HepG2 (cell line): ENCODE measurements around the gene NCBP3. TPM values are rescaled to one million over a fixed set of nuclear protein-coding genes. Genes with fewer than 3 reads are reported as not detected.

Source experiments
- ATAC-seq: fragments of 200-7000 bp; cut with Tn5 transposase; 3 replicates; pipeline ENCODE4 v1.9.1; 2020; ENCODE audit warnings: mild to moderate bottlenecking, moderate library complexity
- BruUV-seq: library from RNA; stranded (reverse); fragments of 400-500 nt; replicated peaks from 2 replicates; lab custom pipeline; 2021; lab: Mats Ljungman, UMichigan
- CTCF ChIA-PET: fragments of 300-600 bp; formaldehyde crosslinking; extraction: SDS; loops from one replicate; lab custom pipeline; 2021; ENCODE audit warnings: low total read pairs, inconsistent platforms, low intra/inter-chr PET ratio; lab: Yijun Ruan, JAX
- POLR2A ChIA-PET: fragments of 350-600 bp; sonication (Branson Sonifier 250); formaldehyde crosslinking; loops from one replicate; lab custom pipeline; 2020; ENCODE audit warnings: antibody characterized with exemption, inconsistent platforms; lab: Yijun Ruan, JAX
- DNase-seq: peaks from one replicate; pipeline ENCODE4 v3.0.0-alpha.2; 2015; ENCODE audit warnings: low spot score
- FAIRE-seq: peaks from 3 replicates; lab custom pipeline; 2011; peaks lifted over from hg19 to GRCh38; lab: Jason Lieb, UNC
- H2AFZ ChIP-seq: one replicate; pipeline ENCODE4 v1.6.1; 2011; ENCODE audit warnings: low read length, inconsistent platforms
- H3K27ac ChIP-seq: fragments of 300-600 bp; 3 replicates; pipeline ENCODE4 v1.8.0; 2011; ENCODE audit warnings: mixed run types, mild to moderate bottlenecking, mixed read lengths, low read length, inconsistent platforms; ENCODE audit not compliant: insufficient read depth; ENCODE audit errors: extremely low read length
- H3K27me3 ChIP-seq, 2 experiments: fragments of 200-600 bp in 1 of 2; 2 replicates in 1 of 2; 3 replicates in 1 of 2; pipeline versions ENCODE4 v1.6.0 to v1.8.0; 2011; ENCODE audit warnings: low read length in 2 of 2, mild to moderate bottlenecking in 2 of 2, moderate library complexity in 2 of 2, inconsistent platforms in 1 of 2; ENCODE audit not compliant: insufficient read depth in 2 of 2, control insufficient read depth in 1 of 2
- H3K36me3 ChIP-seq, 2 experiments: fragments of 200-600 bp in 1 of 2; replicated peaks in 1 of 2; 2 replicates in 1 of 2; 3 replicates in 1 of 2; pipeline versions ENCODE4 v1.5.1 to v1.8.0; 2011; ENCODE audit warnings: low read length in 2 of 2, inconsistent platforms in 1 of 2; ENCODE audit not compliant: insufficient read depth in 2 of 2, control insufficient read depth in 1 of 2
- H3K4me1 ChIP-seq: 2 replicates; pipeline ENCODE4 v1.5.1; 2012; ENCODE audit warnings: low read length, inconsistent platforms; ENCODE audit not compliant: insufficient read depth
- H3K4me2 ChIP-seq: 2 replicates; pipeline ENCODE4 v1.6.0; 2011; ENCODE audit warnings: low read depth, low read length, inconsistent platforms
- H3K4me3 ChIP-seq, 3 experiments: fragments of 200-600 bp in 1 of 3; sonication (generic), shearing (Covaris generic) in 1 of 3; replicated peaks in 1 of 3; 2 replicates each; pipeline ENCODE4 v1.5.1; 2011 to 2016; ENCODE audit warnings: low read length in 3 of 3, inconsistent platforms in 2 of 3, low read depth in 2 of 3, mild to moderate bottlenecking in 2 of 3, control low read depth in 1 of 3, mixed read lengths in 1 of 3; ENCODE audit not compliant: insufficient read depth in 1 of 3
- H3K79me2 ChIP-seq: one replicate; pipeline ENCODE4 v1.6.1; 2011; ENCODE audit warnings: low read length, inconsistent platforms; ENCODE audit not compliant: insufficient read depth
- H3K9ac ChIP-seq: 2 replicates; pipeline ENCODE4 v1.6.0; 2011; ENCODE audit warnings: mild to moderate bottlenecking, low read depth, low read length, inconsistent platforms; ENCODE audit not compliant: insufficient read depth
- H3K9me3 ChIP-seq: 2 replicates; pipeline ENCODE4 v1.5.1; 2012; ENCODE audit warnings: mild to moderate bottlenecking, low read length
- H4K20me1 ChIP-seq: 2 replicates; pipeline ENCODE4 v1.6.0; 2011; ENCODE audit warnings: inconsistent platforms, mild to moderate bottlenecking, low read length, moderate library complexity; ENCODE audit not compliant: insufficient read depth
- BORCS8-MEF2B ChIP-seq: sonication (generic); formaldehyde crosslinking; IDR thresholded peaks from 2 replicates; pipeline ENCODE4 v1.8.0; 2022; ENCODE audit warnings: mild to moderate bottlenecking, missing genetic modification reagents
- HBP1 ChIP-seq: IDR thresholded peaks from 2 replicates; pipeline ENCODE4 v1.6.1; 2016; ENCODE audit warnings: low read depth, control low read depth
- MEF2D ChIP-seq: sonication (generic); formaldehyde crosslinking; IDR thresholded peaks from 2 replicates; pipeline ENCODE4 v1.5.1; 2020; ENCODE audit warnings: mild to moderate bottlenecking, missing genetic modification reagents
- NFKBIZ ChIP-seq: IDR thresholded peaks from 2 replicates; pipeline ENCODE4 v1.6.1; 2018; ENCODE audit warnings: missing genetic modification reagents, missing compliant biosample characterization
- NR0B2 ChIP-seq: sonication (generic); formaldehyde crosslinking; IDR thresholded peaks from 2 replicates; pipeline ENCODE4 v1.4.0; 2020; ENCODE audit warnings: mild to moderate bottlenecking, missing genetic modification reagents
- RFX3 ChIP-seq: IDR thresholded peaks from 2 replicates; pipeline ENCODE4 v1.6.1; 2016; ENCODE audit warnings: missing biosample characterization, missing genetic modification reagents
- RXRA ChIP-seq: sonication (generic); formaldehyde crosslinking; IDR thresholded peaks from 2 replicates; pipeline ENCODE4 v1.5.1; 2020; ENCODE audit warnings: missing genetic modification reagents
- ZFP1 ChIP-seq: IDR thresholded peaks from 2 replicates; pipeline ENCODE4 v1.6.1; 2016
- ZNF232 ChIP-seq: sonication (generic); formaldehyde crosslinking; IDR thresholded peaks from 2 replicates; pipeline ENCODE4 v1.4.0; 2020; ENCODE audit warnings: missing genetic modification reagents, borderline replicate concordance
- ZNF326 ChIP-seq: sonication (generic); formaldehyde crosslinking; IDR thresholded peaks from 2 replicates; pipeline ENCODE4 v1.4.0; 2020; ENCODE audit warnings: missing genetic modification reagents, borderline replicate concordance
- ZNF430 ChIP-seq: sonication (generic); formaldehyde crosslinking; IDR thresholded peaks from 2 replicates; pipeline ENCODE4 v1.9.0; 2021; ENCODE audit warnings: mild to moderate bottlenecking, missing genetic modification reagents
- ZNF678 ChIP-seq: sonication (generic); formaldehyde crosslinking; IDR thresholded peaks from 2 replicates; pipeline ENCODE4 v1.4.0; 2020; ENCODE audit warnings: mild to moderate bottlenecking, missing genetic modification reagents
- WGBS: methylation state at CpG from one replicate; pipeline ENCODE4 v1.1.6; 2017; ENCODE audit warnings: low lambda C conversion rate; 5-methylcytosine and 5-hydroxymethylcytosine counted together
- in situ Hi-C: cut with HindIII; loops from 2 replicates; pipeline ENCODE4 v1.10.0; 2017; ENCODE audit warnings: low pct_unique_long_range_greater_than_20kb; ENCODE audit not compliant: extremely low pct_ligation_motif_present
- intact Hi-C: fragments of 100-400 bp; cut with micrococcal nuclease; formaldehyde crosslinking; loops from one replicate; pipeline ENCODE4 v1.10.0; 2022; ENCODE audit not compliant: unreplicated experiment
- polyA plus RNA-seq, 8 experiments: library from polyadenylated mRNA; depleted of rRNA in 3 of 8; stranded (reverse) in 7 of 8; unstranded in 1 of 8; fragments of >200 nt; fragmentation: Illumina TruSeq in 4 of 8; extraction: Trizol in 4 of 8; gene quantifications; 2 replicates each; pipeline versions ENCODE4 v1.2.1 to v1.2.3, GENCODE V29; 2011 to 2016; ENCODE audit warnings: low read depth in 4 of 8, missing spikeins in 1 of 8, mixed read lengths in 1 of 8; ENCODE audit not compliant: insufficient read depth in 1 of 8
- total RNA-seq, 5 experiments: library from RNA; depleted of rRNA; stranded (reverse); fragments of >200 nt; fragmentation: Illumina TruSeq; extraction: Trizol; gene quantifications; 2 replicates each; pipeline ENCODE4 v1.2.3, GENCODE V29; 2016; ENCODE audit warnings: low read depth in 1 of 5

Gene NCBP3
- total and polyA plus RNA-seq, 2 of the 13 experiments (the other 11 are each of a cell fraction or from before 2014, with no cell fraction given) = 19.5 to 24.8 TPM

GRCh38 chr17:3768769-3769168, 77.3 kb downstream of the NCBP3 start (continued):
- TF ChIP-seq HBP1 = no peak
- no peak for TF ChIP-seq NR0B2 (CRISPR knock-in tag)

GRCh38 chr17:3768341-3768740, 77.7 kb downstream of the NCBP3 start:
- H3K4me1 ChIP-seq = peaks cover 60% of the 10 kb centered on the region
- in situ Hi-C loops (no loop called here), intact Hi-C loops (no loop called here)
- H3K9ac ChIP-seq = no peak overlapping the region
- H3K36me3 ChIP-seq = no peaks in the 10 kb centered on the region
- CTCF ChIA-PET = no interaction called here
- H3K79me2 ChIP-seq = no peaks in the 10 kb centered on the region
- FAIRE-seq = no peak
- H3K27me3 ChIP-seq = peaks cover 0 to 2% of the 10 kb centered on the region in 2 experiments; a peak in 1 of 5 replicates
- H4K20me1 ChIP-seq = no peaks in the 10 kb centered on the region
- no peak for DNase-seq
- H3K27ac ChIP-seq = no peak overlapping the region
- no peak overlapping the region for H3K4me3 ChIP-seq
- ATAC-seq = no peak
- no peaks in the 10 kb centered on the region for H3K9me3 ChIP-seq
- TF ChIP-seq ZNF430 (CRISPR knock-in tag) (no peak), ZNF678 (CRISPR knock-in tag) (no peak), RFX3 (CRISPR knock-in tag) (no peak), ZNF232 (CRISPR knock-in tag) (no peak), NFKBIZ (no peak), RXRA (CRISPR knock-in tag) (no peak), MEF2D (no peak), ZFP1 (CRISPR knock-in tag) (no peak), BORCS8-MEF2B (no peak), ZNF326 (CRISPR knock-in tag) (no peak)
- POLR2A ChIA-PET = no interaction called here
- 93% methylated on average over 9 of the region's 9 CpGs for WGBS
- no peak overlapping the region for H2AFZ ChIP-seq
- no TSS peak for BruUV-seq
- no peak overlapping the region for H3K4me2 ChIP-seq
